ENCODE measurements around the gene NRXN2.

NRXN2 gene

GRCh38 chr11:64742889-64743590, 20.0 kb upstream of the NRXN2 start:
- peak overlapping the region; percentile 36 to 46 for H3K4me3 ChIP-seq (replicated peaks in 1 of 2; ENCODE audit: low read depth in 2 of 2, low read length in 2 of 2)
- peak; percentile 62 for TF ChIP-seq CTCF (IDR thresholded peaks at IDR 0.05; ENCODE audit: low read depth, low read length)
- peak; percentile 31 to 45 for DNase-seq (ENCODE audit: low read depth in 2 of 2)

- peak overlapping the region; percentile 36 to 46 for H3K4me3 ChIP-seq (replicated peaks in 1 of 2; ENCODE audit: low read depth in 2 of 2, low read length in 2 of 2)
- no peak for DNase-seq (ENCODE audit: low read depth in 2 of 2)
- TF ChIP-seq CTCF (IDR thresholded peaks at IDR 0.05; ENCODE audit: low read depth, low read length), result no peak
Observed at GRCh38 chr11:64742087-64742888, 19.3 kb upstream of the NRXN2 start.

GRCh38 chr11:64741375-64742086, 18.5 kb upstream of the NRXN2 start:
- DNase-seq (ENCODE audit: low read depth in 2 of 2), result no peak
- H3K4me3 ChIP-seq (replicated peaks in 1 of 2; ENCODE audit: low read depth in 2 of 2, low read length in 2 of 2), result no peak overlapping the region
- TF ChIP-seq CTCF (IDR thresholded peaks at IDR 0.05; ENCODE audit: low read depth, low read length), result no peak

GRCh38 chr11:64739871-64740270, 16.9 kb upstream of the NRXN2 start:
- DNase-seq (ENCODE audit: low read depth in 2 of 2), result no peak
- no peak for TF ChIP-seq CTCF (IDR thresholded peaks at IDR 0.05; ENCODE audit: low read depth, low read length)
- no peak overlapping the region for H3K4me3 ChIP-seq (replicated peaks in 1 of 2; ENCODE audit: low read depth in 2 of 2, low read length in 2 of 2)

- H3K4me3 ChIP-seq (replicated peaks in 1 of 2; ENCODE audit: low read depth in 2 of 2, low read length in 2 of 2), result no peak overlapping the region
- DNase-seq (ENCODE audit: low read depth in 2 of 2), result no peak
- TF ChIP-seq CTCF (IDR thresholded peaks at IDR 0.05; ENCODE audit: low read depth, low read length), result no peak
Observed at GRCh38 chr11:64736654-64737053, 13.7 kb upstream of the NRXN2 start.

- no peak for DNase-seq (ENCODE audit: low read depth in 2 of 2)
- TF ChIP-seq CTCF (IDR thresholded peaks at IDR 0.05; ENCODE audit: low read depth, low read length), result no peak
- H3K4me3 ChIP-seq (replicated peaks in 1 of 2; ENCODE audit: low read depth in 2 of 2, low read length in 2 of 2), result no peak overlapping the region
Observed at GRCh38 chr11:64735725-64736259, 12.8 kb upstream of the NRXN2 start.

Measured in cardiac fibroblast (primary cell).